Activated CD4-positive, CD25-positive, alpha-beta regulatory T cell treated with anti-CD3 and anti-CD28 coated beads, Interleukin-2, amount 50 U/mL, for 24 hours (primary cell): ENCODE data around the gene OR2C3.
"Not testable (repeated sequence)": the region's sequence is repeated elsewhere in the genome, so short reads cannot be mapped to it uniquely, and the experiment has no call there.

Source experiments
- ATAC-seq, 2 donors: fragments of 150-1000 bp; cut with Tn5 transposase; one replicate each; pipeline ENCODE4 v1.10.0; 2021; ENCODE audit warnings: mild to moderate bottlenecking in 1 of 2, moderate library complexity in 1 of 2

OR2C3 gene

DNA sequence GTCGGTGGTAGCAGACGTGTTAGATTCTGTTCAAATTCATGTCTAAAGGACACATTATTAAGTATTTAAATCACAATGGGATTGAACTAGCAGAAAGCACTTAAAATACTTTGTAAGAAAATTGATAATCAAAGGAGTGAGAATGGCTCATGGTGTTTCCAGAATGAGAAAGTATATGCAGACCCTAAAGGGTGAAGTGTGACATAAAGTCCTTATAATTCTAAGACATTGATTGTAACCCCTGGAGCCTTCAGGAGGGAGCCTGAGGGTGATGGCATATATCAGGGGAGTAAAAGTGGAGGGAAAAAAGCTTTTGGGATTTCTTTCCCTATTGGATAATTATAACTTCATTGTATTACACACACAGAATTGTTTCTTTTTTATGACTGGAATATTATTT, at the start of gene OR2C3:
TSS of gene OR2C3 (minus strand) at position 101 of the 400 bp plus-strand sequence. CDS start 3,929 bp downstream, outside the sequence.
- ATAC-seq: no peak

GRCh38 chr1:247578946-247579460, 42.8 kb upstream of the OR2C3 start:
- ATAC-seq: no peak

DNA sequence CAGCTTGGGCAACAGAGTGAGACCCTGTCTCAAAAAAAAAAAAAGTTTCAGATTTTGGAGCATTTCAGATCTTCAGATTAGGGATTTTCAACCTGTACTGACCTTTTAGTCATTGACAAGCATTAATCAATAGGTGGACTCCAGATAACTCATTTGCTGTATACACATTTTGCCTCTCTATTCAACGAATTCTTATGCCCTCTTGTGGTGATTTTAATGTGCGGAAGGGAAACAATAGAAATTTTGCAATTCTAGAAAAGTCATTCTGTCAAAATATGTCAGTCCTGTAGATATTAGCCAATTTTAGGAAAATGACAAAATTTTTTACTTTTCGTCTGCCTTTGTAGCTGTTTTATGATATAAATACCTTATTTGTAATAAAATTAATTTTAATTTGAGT, 40.3 kb upstream of the OR2C3 start:
- ATAC-seq: no peak

DNA sequence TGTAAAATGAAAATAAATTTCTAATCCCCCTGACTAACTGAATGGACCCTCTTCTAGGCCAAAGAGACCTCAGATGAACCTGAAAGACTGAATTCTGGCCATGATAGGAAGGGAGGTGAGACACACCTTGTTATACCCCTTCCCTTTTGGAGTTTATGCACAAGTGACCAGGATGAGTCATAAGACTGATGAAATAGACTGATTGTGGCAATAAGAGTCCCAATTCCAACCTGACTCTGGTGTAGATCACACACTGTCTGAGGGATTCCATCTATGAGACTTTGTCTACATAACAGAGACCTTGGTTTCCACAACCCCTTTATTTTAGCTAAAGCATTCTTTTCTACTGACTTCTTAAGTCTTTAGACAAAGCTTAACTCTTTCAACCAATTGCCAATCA, 38.4 kb upstream of the OR2C3 start:
- no peak for ATAC-seq

DNA sequence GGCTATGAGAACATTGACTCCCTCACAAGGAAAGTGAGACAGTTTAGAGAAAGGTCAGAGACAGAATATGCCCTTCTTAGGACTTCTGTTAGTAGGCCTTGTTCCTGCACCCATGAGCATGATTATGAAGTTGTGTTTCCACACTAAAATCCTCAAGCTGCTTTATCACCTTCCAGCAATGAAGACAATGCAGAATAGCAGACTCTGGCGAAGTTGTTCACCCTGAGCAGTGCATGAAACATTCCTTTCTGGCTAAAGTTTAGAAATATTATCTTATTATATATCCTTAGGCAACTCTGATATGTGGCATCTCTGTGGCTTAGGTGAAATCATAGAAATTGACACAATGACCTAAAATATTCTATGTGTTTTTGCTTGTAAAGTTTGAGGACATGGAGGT, 38.0 kb upstream of the OR2C3 start:
- no peak for ATAC-seq

DNA sequence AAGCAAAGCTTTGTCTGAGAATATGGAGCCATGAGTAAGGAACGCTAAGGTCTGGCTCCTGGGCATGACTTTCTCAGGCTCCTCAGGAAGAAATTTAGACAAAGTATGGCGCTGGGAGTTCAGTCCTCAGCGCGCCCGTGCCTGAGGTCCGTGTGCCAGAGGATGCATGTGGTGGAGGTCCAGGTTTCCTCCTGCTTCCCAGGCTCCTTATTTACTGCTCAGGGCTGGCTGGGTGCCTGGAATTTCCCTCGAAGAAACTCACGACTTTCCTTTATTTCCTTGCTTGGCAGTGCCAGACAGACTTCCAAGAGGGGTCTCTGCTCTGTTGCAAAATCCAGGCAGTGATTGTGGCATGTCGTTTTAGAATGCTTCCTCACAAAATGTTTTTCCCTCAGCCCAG, 26.0 kb upstream of the OR2C3 start:
- ATAC-seq: no peak

- ATAC-seq: no peak
Measured at GRCh38 chr1:247561711-247562110, 25.5 kb upstream of the OR2C3 start.

- no peak for ATAC-seq
Measured at GRCh38 chr1:247557926-247558674, 21.9 kb upstream of the OR2C3 start.

DNA sequence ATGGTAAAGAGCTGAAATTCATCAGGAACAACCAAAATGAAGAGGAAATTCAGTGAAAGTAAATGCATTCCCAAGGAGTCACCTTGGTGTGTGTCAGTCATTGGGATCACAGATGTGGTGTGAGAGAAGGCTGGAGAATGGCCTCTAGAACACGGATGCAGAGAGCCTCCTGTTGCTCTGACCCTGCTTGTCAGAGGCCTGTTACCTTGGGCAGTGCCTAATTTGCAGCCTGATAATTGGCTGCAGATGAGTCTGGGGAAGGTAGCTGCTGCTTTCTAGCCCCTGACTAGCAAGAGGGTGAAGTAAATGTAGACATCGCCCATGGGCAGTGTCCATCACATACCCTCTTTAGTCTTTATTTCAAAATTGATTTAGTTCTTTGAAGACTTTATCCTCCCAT, 16.0 kb upstream of the OR2C3 start:
- no peak for ATAC-seq

GRCh38 chr1:247551721-247552120, 15.5 kb upstream of the OR2C3 start:
- ATAC-seq: no peak

- no peak for ATAC-seq
Measured at GRCh38 chr1:247548769-247549182, 12.5 kb upstream of the OR2C3 start, which contains the start of gene GCSAML. TSS of gene GCSAML (plus strand) at chr1:247549134. CDS start at chr1:247549192, 58 bp downstream.

DNA sequence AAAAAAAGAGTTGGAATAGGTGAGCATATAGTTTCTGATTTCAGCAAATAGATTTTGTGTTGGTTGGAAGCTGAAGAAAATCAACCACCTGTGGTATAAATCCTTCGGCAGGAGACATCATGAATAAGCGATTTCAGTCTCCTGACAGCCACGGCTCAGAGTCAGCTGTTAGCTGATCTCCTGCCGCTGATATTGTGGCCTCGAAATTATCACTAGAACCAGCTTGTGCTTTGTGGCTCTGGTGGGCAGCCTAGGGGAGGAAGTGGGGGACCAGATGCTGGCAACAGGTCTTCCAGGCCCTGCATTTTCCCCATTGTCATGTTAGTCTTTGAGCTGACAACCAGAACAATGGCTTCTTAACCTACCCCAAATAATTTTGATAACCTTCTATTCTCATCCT, 11.9 kb upstream of the OR2C3 start:
- ATAC-seq: no peak

- ATAC-seq: no peak
Measured at GRCh38 chr1:247542811-247543210, 6.6 kb upstream of the OR2C3 start.

DNA sequence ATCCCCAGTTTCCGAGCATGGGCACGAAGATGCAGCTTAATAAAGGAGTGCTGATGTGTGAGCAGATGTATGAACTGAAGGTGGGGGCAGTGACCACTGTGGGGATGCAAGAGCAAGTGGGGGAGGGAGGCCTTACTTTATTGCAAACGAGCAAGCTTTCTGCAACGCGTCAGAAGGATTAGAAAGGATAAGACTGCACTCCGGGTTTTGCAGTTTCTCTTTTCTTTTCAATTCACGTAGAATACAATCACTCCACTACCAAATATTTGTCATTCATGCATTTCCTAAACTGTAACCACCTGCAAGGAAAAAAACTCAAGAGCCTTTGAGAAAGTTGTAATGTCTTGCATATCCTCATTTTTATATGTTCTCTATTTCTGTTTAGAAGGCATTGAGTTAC, 4.3 kb upstream of the OR2C3 start:
- ATAC-seq: no peak

GRCh38 chr1:247539215-247539614, 3.0 kb upstream of the OR2C3 start:
- ATAC-seq: no peak

DNA sequence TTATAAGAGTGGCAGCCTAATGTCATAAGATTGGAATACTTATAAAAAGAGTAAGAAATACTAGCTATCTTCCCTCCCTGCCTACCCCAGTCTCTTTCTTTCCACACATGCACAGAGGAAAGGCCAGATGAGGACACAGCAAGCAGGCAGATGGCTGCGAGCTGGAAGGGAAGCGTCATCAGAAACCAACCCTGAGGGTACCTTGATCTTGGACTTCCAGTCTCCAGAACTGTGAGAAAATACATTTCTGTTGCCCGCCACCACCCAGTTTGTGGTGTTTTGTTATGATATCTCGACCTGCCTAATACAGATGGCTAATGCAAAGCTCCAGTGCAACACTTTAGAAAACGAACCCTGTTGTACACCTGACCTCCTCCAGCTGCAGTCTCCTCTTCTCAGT, 2.3 kb upstream of the OR2C3 start:
- no peak for ATAC-seq

DNA sequence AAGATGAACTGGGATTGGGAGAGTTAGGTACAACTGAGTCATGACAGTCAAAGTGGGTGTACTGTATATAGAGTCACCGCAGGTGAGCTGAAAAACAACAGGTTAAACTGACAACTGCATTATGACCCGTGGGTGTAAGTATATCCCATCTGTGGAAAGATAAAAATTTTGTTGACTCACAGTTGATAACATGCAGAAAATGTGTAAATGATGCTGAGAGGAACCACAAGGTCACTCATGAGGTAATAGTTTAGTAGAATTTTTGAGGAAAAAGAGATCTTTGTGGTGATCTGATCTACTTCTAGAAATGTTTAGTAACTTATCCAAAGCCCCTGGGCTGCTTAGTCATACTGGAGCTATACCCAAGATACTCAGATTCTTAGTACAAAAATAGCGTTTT, 838 bp downstream of the OR2C3 start:
- ATAC-seq: no peak

DNA sequence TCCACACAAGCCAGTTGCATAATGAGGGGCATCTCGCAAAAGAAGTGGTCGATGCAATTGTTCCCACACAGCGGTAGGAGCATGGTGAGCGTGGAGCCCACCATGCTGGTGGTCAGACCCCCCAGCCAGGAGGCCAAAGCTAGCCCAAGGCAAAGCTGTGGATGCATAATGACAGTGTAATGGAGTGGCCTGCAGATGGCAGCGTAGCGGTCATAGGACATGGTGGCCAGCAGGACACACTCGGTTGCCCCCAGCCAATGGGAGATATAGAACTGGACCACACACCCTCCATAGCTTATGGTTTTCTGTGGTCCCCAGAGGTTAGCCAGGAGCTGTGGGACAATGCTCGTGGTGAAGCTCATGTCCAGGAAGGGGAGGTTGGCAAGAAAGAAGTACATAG, 4.3 kb downstream of the OR2C3 start:
- no peak for ATAC-seq

- ATAC-seq: no peak
Measured at GRCh38 chr1:247530785-247531184, 5.5 kb downstream of the OR2C3 start.

GRCh38 chr1:247529771-247530355, 6.4 kb downstream of the OR2C3 start:
- no peak for ATAC-seq

- no peak for ATAC-seq
Measured at GRCh38 chr1:247528812-247529474, 7.3 kb downstream of the OR2C3 start.

- ATAC-seq: not testable (repeated sequence)
Measured at GRCh38 chr1:247521886-247522285, 14.4 kb downstream of the OR2C3 start.

GRCh38 chr1:247518613-247518891, 17.7 kb downstream of the OR2C3 start:
- no peak for ATAC-seq
